Measurements from ENCODE around the gene CITED2.

DNA sequence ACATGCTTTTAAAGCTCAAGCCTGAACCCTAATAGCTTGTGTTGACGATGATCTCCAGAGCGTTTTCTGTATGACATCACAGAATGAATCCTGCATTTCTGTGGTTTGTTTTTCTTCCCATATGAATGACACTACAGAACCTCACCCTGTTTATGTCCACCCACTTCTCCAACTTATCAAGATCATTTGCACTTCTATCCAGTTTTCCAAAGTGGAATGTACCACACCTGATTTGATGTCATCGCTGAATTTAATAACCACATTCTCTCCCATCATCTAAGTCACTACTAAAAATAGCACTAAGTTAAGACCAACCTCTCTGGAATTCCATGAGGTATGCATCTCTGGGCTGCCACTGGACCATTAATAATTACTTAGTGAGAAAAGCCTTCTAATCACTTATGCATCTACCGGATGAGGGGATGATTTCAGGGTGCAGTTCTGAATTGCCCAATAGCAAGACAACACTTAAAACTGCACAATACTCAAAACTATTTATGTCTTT is 33.3 kb upstream of the CITED2 start:
- TF ChIP-seq EZH2 (IDR thresholded peaks at IDR 0.05): no peak
- no peak for TF ChIP-seq CTCF (IDR thresholded peaks at IDR 0.05)

Measured in neural progenitor cell (in vitro differentiated cells).